Daoy (cell line): ENCODE results near the gene AQP4. TPM values are rescaled to one million over a fixed set of nuclear protein-coding genes. Genes with fewer than 3 reads are reported as not detected.

ENCODE experiments used
- DNase-seq: peaks from one replicate; pipeline ENCODE4 v3.0.0-alpha.2; 2015; ENCODE audit warnings: low read depth
- total RNA-seq: library from RNA; depleted of rRNA; stranded (reverse); fragments of >200 nt; shearing (Covaris generic); gene quantifications from 2 replicates; pipeline ENCODE4 v1.2.3, GENCODE V29; 2014; rRNA removed

AQP4 gene, protein sequence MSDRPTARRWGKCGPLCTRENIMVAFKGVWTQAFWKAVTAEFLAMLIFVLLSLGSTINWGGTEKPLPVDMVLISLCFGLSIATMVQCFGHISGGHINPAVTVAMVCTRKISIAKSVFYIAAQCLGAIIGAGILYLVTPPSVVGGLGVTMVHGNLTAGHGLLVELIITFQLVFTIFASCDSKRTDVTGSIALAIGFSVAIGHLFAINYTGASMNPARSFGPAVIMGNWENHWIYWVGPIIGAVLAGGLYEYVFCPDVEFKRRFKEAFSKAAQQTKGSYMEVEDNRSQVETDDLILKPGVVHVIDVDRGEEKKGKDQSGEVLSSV
- 0.80 and 1.4 TPM in 2 replicates for total RNA-seq

DNA sequence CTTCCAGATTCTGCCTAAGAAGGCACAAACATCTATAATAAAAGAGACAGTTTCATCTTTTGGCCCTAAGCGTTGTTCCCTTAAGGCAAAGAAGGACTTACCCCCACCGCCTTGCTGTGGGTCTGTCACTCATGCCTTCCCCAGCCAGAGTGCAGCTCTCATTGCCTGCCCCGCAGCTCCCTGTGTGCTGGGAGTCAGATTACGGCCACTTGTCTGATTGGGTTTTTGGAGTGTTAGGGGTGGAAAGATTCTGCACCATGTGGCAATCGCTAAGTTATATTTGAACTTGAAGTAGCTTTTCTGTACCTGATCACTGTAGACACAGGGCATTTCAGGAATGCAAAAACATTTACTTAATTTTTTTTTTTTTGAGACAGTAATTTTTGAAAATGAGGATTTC, at the start of gene AQP4:
TSS of gene AQP4 (minus strand) at position 151 of the 400 bp plus-strand sequence. CDS start at position 133, 18 bp downstream.
- DNase-seq: peak; percentile 10

DNA sequence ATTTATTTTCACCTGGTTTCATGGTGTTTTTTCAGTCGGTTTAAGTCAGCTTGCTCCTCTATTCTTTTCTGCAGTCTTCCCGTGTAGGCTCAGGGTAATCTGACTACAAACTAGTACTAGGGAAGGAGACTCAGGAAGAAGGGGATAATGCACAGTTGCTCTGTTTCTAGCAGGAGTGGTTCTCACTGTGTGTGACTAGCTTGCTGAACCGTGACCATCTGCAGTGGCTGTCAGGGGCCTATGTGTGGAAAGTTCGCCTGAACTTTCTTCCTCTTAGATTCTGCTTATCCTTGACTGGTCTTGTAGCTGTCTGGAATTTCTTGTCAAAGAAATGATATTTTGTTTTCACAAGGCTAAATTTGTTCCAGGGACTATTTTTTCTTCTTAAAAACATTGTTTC, 46.3 kb upstream of the AQP4 start:
- no peak for DNase-seq

DNA sequence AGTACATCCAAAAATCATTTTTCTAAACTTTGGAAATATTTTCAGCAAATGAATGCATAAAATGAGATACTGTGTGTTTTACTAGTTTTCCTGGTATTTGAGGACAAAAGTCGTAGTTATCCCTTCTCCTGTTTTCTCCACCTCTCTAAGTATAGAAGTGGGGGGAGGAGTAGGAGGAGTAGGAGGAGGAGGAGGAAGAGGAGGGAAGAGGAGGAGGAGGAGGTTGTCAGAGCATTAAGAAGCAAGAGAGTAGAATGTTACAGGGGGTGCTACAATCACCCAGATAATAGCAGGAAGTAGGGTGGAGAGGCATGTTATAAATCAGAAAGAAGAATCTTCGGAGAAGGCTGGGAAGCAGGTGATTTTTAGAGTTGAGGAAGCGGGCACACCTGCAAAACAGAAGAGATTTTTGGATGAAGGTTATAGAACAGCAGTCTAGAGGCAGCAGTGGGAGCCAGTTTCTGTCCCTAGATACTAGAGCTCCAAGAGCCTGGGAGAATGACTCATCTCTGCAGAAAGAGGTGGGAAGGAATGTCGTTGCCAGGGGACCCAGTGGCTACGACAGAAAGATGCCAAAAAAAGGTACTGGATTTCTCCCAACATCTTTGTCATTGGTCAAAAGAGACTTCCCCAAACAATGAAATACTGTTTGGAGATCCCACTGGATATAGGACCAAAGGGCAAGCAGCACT, 44.2 kb upstream of the AQP4 start:
- DNase-seq: peak; percentile 54

DNA sequence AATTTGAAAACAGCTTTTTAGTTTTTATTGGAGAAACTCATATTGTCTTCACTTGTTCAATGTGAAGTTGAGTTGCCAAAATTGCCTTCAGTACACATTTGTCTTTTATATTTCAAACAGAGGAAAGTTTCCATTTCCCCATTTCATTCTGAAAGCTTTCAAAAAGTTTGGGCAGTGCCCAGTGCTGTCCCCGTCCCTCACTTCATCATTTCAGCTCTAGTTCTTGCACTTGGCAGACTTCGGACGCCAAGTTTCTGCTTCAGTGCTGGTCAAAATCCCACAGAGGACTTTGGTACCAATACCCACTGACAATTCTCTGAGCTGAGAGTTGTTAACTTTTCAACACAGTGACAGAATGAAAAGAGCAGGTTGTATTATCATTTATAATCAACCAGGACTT, 43.4 kb upstream of the AQP4 start:
- no peak for DNase-seq

DNA sequence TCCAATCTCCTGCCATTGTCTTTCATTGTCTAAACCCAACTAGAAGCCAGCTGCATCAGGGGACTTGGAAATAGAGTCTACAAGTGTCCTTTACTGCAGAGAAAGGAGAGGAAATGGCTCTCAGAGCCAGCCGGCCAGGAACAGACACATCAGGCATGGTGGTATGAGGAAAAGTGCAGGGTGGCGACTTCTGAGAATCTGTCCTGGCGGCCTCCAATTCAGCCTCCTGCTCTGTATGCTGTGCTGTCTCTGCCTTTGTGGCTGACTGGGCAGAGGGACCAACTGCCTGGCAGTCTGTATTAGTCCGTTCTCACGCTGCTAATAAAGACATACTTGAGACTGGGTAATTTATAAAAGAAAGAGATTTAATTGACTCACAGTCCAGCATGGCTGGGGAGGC, 36.8 kb upstream of the AQP4 start:
- no peak for DNase-seq

DNA sequence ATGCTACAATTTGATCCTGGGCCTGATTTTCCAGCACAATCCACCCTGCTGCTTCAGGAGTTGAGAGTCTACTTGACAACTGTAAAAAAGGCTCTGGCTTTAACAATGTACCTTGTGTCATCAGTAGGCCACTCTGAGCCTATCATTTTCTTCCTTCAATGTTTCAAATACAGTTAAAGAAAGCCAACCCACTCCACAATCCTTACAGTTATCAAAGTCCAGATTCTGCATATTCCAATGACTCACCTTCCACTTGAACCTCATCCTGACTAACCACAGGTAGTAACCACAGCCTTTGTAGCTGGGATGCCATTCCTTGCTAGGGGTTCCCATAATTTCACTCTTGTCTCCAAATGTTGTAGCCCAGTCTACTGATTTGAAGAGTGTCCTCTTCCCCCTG, 35.5 kb upstream of the AQP4 start:
- DNase-seq: peak; percentile 49

DNA sequence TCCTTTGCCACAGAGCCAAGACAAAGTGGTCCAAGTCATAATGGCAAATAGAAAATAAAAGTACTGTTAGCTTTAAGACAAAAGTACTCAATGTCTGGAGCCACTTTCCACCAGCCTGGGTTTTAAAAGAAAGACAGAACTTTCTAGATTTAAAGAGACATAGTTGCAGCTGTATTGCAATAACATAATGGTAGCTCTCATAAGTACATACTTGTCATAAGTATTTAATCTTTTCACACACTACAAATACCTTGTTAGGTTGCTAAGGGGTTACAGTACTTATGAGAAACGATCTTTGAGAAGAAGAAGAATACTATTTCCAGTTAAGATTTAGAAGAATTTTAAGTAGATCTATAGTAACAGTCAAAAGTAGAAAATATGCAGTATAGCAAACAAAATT, 28.9 kb upstream of the AQP4 start:
- DNase-seq: no peak

DNA sequence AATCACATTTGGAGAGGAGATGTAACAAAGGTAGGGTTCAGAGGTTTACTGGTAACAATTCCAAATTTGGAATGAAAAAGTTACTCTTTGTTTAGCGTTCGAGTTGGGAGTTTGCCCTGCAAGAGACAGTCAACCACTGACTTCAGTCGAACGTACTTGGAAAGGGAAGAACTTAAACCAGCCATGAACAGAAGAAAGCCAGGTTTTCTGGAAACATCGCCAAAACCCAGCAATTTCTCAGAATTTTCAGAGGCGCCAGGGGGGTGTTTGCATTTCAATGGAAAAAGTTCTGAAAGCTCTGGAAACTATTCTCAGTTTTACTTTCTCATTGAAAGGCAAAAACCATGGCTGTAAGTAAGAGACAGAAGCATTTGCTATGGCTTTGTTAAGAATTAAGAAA, 28.5 kb upstream of the AQP4 start:
- DNase-seq: no peak

DNA sequence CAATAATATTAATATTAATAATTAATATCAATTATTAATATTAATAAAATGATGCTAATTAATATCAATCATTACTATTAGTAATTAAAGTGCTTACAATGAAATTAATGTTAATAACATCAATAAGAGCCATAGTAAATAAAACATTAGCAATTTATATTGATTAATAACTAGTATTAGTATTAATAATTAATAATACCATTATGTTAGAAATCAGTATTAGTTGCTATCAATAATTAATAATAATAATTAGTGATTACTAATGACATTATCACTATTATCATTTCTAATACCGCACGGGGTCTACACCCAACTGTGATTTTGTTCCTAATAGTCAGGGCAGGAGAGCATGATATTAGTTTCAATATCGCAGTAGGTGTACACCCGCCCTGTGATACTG, 22.8 kb upstream of the AQP4 start:
- no peak for DNase-seq

DNA sequence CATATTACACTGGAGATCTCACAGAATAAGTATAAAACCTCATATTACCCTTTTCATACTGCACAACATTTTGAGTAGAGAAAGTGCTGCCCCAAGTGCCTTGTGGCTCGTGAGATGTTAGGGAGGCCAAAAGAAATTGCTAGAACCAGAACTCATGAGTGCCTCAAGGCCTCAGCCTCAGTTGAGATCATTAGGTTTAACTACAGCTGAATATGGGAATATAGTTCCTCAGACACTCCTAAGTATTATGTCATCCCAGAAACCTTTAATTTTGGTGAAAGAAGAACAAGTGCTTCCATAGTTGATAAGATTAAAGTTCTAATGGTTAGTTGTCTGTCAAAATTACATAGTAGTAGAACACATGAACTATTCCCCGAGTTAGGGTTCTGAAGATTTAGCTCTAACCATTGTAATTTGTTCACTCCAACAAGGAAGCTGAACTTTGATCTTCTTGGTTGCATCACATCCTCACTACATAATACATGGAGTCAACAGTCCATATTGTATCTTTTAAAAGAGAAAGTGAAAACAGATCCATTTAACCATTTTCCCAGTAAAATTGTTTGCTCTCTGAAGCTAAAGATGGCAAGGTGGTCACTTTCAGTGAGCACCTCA, 9.6 kb upstream of the AQP4 start:
- no peak for DNase-seq

DNA sequence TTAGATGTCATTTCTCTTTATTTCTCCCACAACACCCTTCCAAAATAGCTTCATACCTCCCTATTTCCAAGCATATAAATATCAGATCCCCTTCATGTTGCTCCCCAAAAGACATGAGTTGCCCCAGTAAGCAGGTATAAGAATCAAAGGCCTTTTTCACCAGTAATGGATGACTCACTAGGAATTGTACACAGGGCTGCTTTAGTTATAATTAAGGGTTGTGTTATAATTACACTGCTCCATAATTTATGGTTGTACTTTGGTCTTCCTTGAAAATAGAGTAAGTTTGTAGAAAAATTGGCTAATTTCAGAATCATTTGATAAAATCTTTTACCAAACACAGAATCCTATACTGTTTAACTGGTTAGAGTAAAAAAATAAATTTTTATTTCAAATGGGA, 8.8 kb upstream of the AQP4 start:
- DNase-seq: no peak

DNA sequence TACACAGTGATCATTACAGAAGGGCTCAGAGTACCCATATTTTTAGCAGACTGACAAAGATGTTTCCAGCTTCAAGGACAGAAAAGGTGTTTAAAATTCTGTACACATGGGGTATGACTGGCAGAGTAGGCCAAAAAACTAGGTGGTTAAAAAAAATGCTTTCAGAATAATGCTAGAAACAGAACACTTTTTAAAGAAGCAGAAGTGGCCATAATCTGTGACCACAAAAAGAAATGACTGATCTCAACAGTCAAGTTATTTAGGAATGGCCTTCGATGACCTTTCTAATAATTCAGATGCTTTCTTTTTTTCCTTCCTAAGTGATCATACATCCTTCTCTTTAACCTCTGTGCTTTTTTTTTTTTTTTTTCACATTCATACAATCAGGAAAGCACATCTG, 4.1 kb upstream of the AQP4 start:
- DNase-seq: no peak

DNA sequence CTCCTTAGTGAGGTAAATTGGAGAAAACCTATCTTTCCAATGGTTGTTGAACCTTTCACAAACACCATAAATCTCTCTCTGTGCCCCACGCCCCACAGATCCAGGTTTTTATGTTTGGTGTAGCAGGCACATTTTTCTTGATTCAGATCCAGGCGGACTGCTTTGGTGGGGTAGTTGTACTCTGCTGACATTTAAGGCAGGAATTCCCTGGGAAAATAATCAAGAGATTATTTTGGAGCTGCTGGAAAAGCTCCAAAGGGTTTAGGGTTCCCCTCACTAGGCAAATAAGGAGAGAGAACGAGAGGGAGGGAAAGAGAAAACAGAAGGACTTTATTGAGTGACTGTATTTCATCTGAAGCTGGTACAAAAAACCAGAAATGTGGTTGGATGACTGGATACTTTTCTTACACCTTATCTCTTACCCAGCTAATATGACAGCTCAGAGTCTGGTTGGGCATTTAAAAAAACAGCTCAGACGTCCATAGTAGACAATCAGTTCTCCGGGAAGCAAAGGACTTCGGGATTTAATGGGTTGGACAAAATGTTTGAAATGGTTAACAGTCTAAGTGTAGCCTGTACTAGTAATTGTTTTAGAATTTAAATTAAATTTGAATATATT, 3.6 kb upstream of the AQP4 start:
- DNase-seq: peak; percentile 21

DNA sequence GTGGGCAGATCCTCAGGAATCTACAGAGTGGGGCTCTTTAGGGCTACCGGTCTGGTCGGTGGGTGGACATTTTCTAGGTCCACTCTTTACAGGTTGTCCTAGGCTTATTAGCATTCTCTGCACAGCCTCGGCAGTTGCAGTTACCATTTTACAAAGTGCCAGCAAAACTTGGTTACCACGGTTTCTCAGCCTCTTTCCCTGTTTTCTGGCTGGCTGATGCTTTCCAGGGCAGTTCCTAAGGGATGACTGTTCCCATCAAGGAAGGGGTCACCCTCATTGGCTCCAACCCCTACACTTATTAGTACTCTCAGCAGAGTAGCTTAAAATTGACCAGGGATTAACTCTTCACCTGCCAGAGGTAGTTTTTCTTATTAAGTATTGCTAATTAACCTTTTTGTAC, 2.0 kb upstream of the AQP4 start:
- DNase-seq: no peak

DNA sequence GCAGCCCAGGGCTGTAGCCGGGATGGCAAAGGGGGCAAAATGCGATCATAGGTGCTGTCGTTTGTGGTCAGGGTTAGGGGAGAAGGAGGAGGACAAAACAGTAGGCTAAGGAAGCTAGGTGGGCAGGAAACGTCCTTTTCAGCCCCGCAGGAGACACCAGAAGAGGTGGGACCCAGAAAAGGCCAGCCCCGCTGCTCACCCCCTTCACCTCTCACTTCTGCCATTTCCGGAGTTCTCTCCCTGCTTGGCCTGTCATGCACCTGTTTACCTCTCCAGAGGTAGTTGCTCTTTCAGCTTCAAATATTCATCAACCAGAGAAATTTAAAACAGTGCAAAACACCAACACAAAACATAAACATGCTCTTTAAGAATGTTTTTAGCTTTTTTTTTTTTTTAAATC, 849 bp downstream of the AQP4 start:
- no peak for DNase-seq

DNA sequence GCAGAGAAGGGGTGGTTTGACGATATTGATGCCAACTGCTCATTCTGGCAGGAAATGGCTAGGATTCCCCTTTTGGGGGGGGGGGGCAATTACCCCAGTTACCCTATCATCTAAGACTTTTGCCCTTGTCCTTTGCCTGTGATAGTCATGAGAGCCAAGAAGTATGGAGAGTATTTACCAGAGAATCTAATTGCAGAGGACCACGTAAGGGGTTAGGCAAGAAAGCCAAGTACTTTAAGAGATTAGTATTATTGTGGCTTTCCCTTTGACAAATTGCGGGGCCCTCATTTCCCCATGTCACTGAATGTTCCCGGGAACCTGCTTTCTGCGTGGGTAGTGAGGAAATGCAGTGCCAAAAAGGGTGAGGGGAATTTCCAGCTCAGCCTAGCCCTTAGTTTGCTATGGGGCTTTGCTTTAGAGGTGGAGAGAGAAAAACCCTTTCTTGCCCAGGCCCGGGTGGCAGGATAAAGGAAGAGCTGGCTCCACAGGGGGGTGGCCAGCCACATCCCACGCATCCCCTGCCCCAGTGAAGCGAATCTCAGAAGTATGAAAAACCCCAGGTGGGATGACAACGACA, 1.5 kb downstream of the AQP4 start:
- no peak for DNase-seq

DNA sequence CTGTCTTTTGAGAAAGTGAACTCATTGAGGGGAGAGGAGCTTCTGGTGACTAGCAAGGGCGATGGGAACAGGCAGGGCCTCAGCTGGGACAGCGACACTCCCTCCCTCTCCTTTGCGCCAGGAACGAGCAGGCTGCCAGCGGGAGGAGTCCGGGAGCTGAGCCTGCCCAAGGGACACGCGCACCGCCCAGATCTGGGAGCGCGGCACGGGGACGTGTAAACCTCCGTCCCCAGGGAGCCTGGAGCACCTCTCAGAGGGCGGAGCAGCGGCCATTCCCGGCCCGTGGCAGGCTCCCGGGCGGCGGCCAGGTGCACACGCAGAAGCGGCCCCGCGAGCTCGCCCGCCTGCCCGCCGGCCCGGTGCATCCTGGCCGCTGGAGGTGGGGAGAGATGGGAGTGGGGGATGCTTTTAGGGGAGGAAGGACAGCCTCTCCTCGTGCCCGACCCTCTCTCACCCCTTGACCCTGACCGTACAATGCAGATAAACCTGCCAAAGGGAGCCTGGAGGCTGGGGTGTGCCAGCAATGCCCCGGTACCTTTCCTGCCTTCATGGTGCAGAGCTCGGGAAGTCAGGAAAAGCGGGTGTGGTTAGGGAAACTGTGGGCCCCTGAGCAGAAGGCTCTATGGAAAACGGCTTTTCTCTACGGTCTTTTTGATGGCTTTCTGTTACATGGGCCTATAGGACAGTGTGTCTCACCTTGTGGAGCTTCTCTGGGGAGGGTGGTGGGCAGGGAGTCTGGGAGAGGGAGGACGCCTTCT, 2.2 kb downstream of the AQP4 start:
- peak; percentile 47 for DNase-seq

DNA sequence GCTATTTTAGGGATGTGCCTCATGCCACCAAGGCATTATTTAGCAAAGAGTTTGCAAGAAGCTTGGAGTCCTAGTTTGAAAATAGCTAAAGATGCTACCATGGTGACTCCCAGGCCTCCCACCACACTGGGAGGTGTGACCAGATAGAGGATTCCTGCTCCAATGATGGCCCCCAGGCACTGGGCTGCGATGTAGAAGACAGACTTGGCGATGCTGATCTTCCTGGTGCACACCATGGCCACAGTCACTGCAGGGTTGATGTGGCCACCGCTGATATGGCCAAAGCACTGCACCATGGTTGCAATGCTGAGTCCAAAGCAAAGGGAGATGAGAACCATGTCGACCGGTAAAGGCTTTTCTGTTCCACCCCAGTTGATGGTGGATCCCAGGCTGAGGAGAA, 3.4 kb downstream of the AQP4 start:
- DNase-seq: no peak

DNA sequence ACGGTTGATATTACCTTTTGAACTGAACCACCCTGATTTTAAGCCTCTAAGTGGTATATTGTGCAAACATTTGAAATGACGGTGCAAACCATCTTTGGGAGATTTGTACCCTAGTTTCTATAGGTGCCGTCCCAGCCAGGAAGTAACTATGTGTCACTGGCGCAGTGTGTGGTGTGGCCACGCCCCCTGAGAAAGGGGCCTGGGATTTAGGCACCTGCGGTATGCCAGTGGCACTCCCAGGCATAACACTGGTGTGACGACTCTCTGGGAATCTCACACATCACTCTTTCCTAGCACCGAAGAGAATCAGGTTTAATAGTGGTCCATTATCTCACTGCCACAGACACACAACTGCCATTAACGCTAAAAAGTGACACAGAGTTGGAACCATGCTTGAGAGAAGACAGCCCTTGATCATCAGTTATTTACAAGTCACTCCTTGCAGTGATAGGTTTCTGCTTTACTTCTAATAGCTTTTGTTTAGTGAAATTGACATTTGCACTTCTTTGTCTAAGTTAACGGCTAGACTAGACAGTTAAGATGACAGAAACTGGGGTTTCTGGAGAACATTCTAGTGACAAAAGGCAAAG, 11.1 kb downstream of the AQP4 start:
- DNase-seq: peak; percentile 13

DNA sequence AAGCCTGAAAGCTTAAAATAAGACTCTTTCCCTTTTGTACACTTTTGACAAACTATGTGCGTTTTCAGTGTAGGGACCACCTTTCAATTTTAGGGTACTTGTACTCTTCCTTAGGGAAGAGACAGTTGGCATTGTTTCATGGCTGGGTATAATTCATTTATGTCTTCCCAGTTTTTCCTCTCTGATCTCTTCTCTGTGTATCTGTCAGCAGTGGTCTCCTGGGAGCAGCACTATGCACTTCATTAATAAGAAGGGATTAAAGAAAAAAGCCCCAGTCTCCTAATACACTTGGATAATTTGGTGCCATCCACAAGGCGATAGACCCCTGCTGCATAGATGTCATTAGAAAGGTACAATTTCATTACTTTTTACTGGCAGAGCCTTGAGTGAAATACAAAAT, 12.1 kb downstream of the AQP4 start:
- DNase-seq: no peak

DNA sequence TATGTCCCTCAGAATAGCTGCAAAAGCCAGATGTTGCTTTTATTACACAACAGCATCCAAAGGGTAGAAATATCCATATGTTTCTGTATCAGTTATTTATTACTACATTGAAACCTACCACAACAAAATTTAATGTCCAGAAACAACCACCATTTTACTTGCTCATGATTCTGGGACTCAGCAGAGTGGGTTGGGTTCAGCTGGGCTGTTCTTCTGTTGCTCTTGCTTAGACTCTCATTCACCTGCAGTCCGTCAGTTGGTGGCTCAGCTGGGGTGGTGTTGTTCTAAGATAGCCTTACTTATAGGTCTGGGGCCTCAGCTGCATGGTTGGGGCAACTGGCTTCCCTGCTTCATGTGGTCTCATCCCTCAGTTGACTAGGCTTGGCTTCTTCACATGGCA, 21.7 kb downstream of the AQP4 start:
- DNase-seq: no peak
